Measurements from ENCODE around the gene SLC38A9. TPM values are rescaled to one million over a fixed set of nuclear protein-coding genes. Genes with fewer than 3 reads are reported as not detected.

The SLC38A9 gene
- total RNA-seq, 4 donors from 2014 or later: 26.3 to 53.6 (median 32.0) TPM

DNA sequence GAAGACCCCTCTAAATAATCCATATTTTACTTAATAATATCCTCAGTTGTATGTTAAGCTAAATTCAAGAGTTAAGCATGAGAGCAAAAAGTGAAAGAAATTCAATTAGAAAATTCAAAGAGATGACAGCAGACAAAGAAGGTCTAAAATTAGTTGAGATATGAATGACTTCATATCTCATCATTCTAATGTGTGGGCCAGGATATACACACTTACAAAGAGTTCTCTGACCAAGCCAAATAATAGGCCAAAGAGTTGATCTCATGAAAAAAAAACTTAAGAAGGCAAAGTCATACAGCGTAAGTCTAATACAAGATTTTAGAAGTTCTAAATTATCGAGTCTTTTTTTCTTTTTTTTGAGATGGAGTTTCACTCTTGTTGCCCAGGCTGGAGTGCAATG, 89.7 kb downstream of the SLC38A9 start:
- Histone ChIP-seq H3K4me3 (no peak overlapping the region), H3K27me3 (no peaks in the 10 kb centered on the region), H3K36me3 (no peaks in the 10 kb centered on the region), H3K4me1 (peaks cover 0 to 6% (median 0%) of the 10 kb centered on the region in 4 donors), H3K9me3 (no peaks in the 10 kb centered on the region), H3K27ac (no peak overlapping the region)
- no peak for DNase-seq
- TF ChIP-seq, protein P1, sequence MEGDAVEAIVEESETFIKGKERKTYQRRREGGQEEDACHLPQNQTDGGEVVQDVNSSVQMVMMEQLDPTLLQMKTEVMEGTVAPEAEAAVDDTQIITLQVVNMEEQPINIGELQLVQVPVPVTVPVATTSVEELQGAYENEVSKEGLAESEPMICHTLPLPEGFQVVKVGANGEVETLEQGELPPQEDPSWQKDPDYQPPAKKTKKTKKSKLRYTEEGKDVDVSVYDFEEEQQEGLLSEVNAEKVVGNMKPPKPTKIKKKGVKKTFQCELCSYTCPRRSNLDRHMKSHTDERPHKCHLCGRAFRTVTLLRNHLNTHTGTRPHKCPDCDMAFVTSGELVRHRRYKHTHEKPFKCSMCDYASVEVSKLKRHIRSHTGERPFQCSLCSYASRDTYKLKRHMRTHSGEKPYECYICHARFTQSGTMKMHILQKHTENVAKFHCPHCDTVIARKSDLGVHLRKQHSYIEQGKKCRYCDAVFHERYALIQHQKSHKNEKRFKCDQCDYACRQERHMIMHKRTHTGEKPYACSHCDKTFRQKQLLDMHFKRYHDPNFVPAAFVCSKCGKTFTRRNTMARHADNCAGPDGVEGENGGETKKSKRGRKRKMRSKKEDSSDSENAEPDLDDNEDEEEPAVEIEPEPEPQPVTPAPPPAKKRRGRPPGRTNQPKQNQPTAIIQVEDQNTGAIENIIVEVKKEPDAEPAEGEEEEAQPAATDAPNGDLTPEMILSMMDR (IDR thresholded peaks at IDR 0.05): no peak
- no peak for TF ChIP-seq POLR2A (IDR thresholded peaks at IDR 0.05)

DNA sequence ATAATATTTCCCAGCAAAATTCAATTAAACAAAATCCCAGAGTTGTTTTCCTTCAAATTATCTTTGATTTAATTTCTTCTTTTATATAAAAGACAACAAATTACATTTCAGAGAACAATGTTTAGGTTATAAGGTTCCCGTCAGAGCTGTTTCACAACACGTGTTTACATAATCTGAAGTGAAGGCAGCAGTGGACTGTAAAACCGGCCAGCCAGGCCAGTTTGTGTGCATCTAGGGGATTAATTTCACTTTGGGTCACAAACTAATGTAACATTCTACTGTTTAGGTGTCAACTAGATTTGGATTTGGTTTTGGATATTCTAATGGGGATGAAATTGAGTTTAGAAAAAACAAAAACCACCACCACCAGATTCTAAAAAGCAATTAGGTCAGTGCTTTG, 90.9 kb downstream of the SLC38A9 start:
- no peaks in the 10 kb centered on the region for H3K27me3 ChIP-seq
- H3K4me1 ChIP-seq: peaks cover 0 to 4% (median 0%) of the 10 kb centered on the region in 4 donors
- TF ChIP-seq POLR2A (IDR thresholded peaks at IDR 0.05): no peak
- TF ChIP-seq, protein P1 (IDR thresholded peaks at IDR 0.05): no peak
- DNase-seq: no peak
- H3K9me3 ChIP-seq: no peaks in the 10 kb centered on the region
- H3K27ac ChIP-seq: peak overlapping the region; percentile 22 to 60 (median 41)
- no peaks in the 10 kb centered on the region for H3K36me3 ChIP-seq
- H3K4me3 ChIP-seq: no peak overlapping the region

DNA sequence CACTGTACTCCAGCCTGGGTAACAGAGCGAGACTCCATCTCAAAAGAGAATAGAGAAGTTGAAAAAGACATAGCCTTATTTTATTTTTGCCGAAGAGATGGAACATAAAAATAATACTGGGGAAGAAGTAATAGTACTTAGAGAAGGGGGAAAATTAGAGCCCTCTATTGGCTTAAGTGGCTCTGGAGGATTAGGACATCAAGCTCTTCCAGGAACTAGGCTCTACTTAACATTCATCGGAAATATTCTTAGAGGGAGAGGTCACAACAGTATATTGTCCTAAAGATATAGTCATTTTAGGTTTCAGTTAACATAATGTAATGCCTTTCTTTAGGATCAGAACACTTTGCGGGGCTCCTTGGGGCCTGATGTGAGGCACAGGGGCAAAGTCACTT, 91.4 kb downstream of the SLC38A9 start:
- H3K27ac ChIP-seq: peak overlapping the region; percentile 22 to 60 (median 41)

DNA sequence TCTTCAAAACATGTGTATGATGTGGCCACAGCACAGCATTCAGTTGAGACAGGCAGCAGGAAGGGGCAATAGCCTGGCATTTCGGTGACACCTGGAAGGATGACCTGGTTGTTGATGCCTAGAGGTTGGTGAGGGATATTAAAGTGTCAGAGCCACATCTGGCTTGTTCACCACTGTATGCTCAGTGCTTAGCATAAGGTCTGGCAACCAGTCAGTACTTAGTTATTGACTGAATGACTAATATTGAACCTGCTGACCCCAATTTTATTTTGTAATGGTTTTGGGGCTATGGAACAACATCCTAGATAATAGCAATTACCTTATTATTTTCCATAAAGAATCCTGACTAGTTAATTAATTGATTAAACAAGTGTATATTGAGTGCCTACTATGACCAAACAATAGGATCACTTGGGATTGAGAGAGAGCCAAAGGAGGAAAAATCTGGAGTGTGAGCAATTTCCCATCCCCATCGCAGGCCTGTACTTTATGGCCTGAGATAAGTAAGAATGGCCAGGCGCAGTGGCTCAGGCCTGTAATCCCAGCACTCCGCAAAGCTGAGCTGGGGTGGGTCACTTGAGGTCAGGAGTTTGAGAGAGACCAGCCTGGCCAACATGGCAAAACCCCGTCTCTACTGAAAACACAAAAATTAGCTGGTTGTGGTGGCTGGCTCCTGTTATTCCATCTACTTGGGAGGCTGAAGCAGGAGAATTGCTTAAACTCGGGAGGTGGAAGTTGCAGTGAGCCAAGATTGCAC, 91.9 kb downstream of the SLC38A9 start:
- no peaks in the 10 kb centered on the region for H3K4me1 ChIP-seq
- TF ChIP-seq, protein P1 (IDR thresholded peaks at IDR 0.05): no peak
- TF ChIP-seq POLR2A (IDR thresholded peaks at IDR 0.05): no peak
- H3K27me3 ChIP-seq: no peaks in the 10 kb centered on the region
- no peak for DNase-seq
- H3K36me3 ChIP-seq: no peaks in the 10 kb centered on the region
- no peak overlapping the region for H3K4me3 ChIP-seq
- peak overlapping the region in 3 of 4 donors; percentile 31 to 60 (median 40) for H3K27ac ChIP-seq
- no peaks in the 10 kb centered on the region for H3K9me3 ChIP-seq

More for the DNA sequence above, 91.4 kb downstream of the SLC38A9 start:
- TF ChIP-seq POLR2A (IDR thresholded peaks at IDR 0.05): no peak
- TF ChIP-seq, protein P1 (IDR thresholded peaks at IDR 0.05): no peak
- H3K9me3 ChIP-seq: no peaks in the 10 kb centered on the region
- no peaks in the 10 kb centered on the region for H3K4me1 ChIP-seq
- no peak overlapping the region for H3K4me3 ChIP-seq
- no peaks in the 10 kb centered on the region for H3K27me3 ChIP-seq
- DNase-seq: no peak
- H3K36me3 ChIP-seq: no peaks in the 10 kb centered on the region

DNA sequence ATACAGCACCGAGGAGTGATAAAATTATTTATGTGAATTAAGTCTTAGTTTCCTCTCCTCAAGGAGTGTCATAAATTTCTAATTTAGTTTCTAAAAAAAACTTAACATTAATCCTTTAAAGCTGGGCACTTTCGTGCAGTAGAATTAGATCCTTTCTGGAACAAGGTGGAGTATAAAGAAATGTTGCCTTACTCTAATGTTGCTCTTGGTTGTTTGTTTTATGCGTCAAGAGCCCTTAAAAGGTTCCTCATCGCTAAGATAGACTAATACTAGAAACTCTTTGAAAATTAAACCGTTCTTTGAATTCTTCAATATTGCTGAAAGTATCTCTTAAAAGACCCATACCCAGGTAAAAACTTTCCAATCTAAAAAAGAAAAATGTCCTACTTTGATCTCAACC, 93.8 kb downstream of the SLC38A9 start:
- no peaks in the 10 kb centered on the region for H3K4me1 ChIP-seq
- H3K27ac ChIP-seq: no peak overlapping the region
- no peak for TF ChIP-seq POLR2A (IDR thresholded peaks at IDR 0.05)
- TF ChIP-seq, protein P1 (IDR thresholded peaks at IDR 0.05): no peak
- no peak for DNase-seq
- H3K9me3 ChIP-seq: no peaks in the 10 kb centered on the region
- no peaks in the 10 kb centered on the region for H3K27me3 ChIP-seq
- no peaks in the 10 kb centered on the region for H3K36me3 ChIP-seq
- no peak overlapping the region for H3K4me3 ChIP-seq
